Fibroblast of lung (primary cell): ENCODE measurements around the gene IGF1. TPM values are rescaled to one million over a fixed set of nuclear protein-coding genes. Genes with fewer than 3 reads are reported as not detected.

Experiments used
- DNase-seq, 2 donors: peaks; one replicate each; pipeline versions ENCODE4 v3.0.0 to v3.0.0-alpha.2; 2010; ENCODE audit warnings: low read depth in 2 of 2
- H2AFZ ChIP-seq: 2 replicates; pipeline ENCODE4 v1.5.1; 2012; ENCODE audit warnings: low read length, control low read depth, inconsistent platforms
- H3K27ac ChIP-seq: 2 replicates; pipeline ENCODE4 v1.5.1; 2011; ENCODE audit warnings: low read length, control low read depth; ENCODE audit not compliant: insufficient read depth
- H3K27me3 ChIP-seq: 2 replicates; pipeline ENCODE4 v1.5.1; 2011; ENCODE audit warnings: mild to moderate bottlenecking, low read length; ENCODE audit not compliant: control insufficient read depth, insufficient read depth
- H3K36me3 ChIP-seq: 2 replicates; pipeline ENCODE4 v1.5.1; 2011; ENCODE audit warnings: low read length; ENCODE audit not compliant: control insufficient read depth, insufficient read depth
- H3K4me1 ChIP-seq: 2 replicates; pipeline ENCODE4 v1.5.1; 2011; ENCODE audit warnings: low read length; ENCODE audit not compliant: control insufficient read depth, insufficient read depth; ENCODE audit errors: extremely low read depth
- H3K4me2 ChIP-seq: 2 replicates; pipeline ENCODE4 v1.5.1; 2011; ENCODE audit warnings: low read length, control low read depth; ENCODE audit not compliant: insufficient read depth; ENCODE audit errors: extremely low read depth
- H3K4me3 ChIP-seq, 4 experiments: fragments of 200-600 bp in 1 of 4; sonication (generic) in 1 of 4; replicated peaks in 1 of 4; 2 replicates each; pipeline ENCODE4 v1.5.1; 2011 to 2016; ENCODE audit warnings: low read length in 4 of 4, low read depth in 3 of 4, mild to moderate bottlenecking in 3 of 4, control low read depth in 2 of 4, inconsistent platforms in 1 of 4, mixed read lengths in 1 of 4; ENCODE audit not compliant: insufficient read depth in 1 of 4; ENCODE audit errors: control extremely low read depth in 1 of 4
- H3K79me2 ChIP-seq: 2 replicates; pipeline ENCODE4 v1.5.1; 2012; ENCODE audit warnings: mild to moderate bottlenecking, low read length, inconsistent platforms; ENCODE audit not compliant: control insufficient read depth, insufficient read depth
- H3K9ac ChIP-seq: 2 replicates; pipeline ENCODE4 v1.5.1; 2011; ENCODE audit warnings: mild to moderate bottlenecking, low read length, control low read depth; ENCODE audit not compliant: insufficient read depth
- H3K9me3 ChIP-seq: 2 replicates; pipeline ENCODE4 v1.5.1; 2012; ENCODE audit warnings: low read depth, low read length; ENCODE audit not compliant: control insufficient read depth, insufficient read depth
- H4K20me1 ChIP-seq: 2 replicates; pipeline ENCODE4 v1.5.1; 2011; ENCODE audit warnings: low read length; ENCODE audit not compliant: control insufficient read depth, insufficient read depth; ENCODE audit errors: extremely low read depth
- EZH2 ChIP-seq: IDR thresholded peaks from 2 replicates; pipeline ENCODE4 v1.5.1; 2012; ENCODE audit warnings: low read length, control low read depth, mild to moderate bottlenecking; ENCODE audit errors: missing control alignments
- polyA plus RNA-seq, 2 donors: library from polyadenylated mRNA; depleted of rRNA in 1 of 2; stranded (reverse) in 1 of 2; unstranded in 1 of 2; fragments of >200 nt; gene quantifications; 2 replicates each; pipeline ENCODE4 v1.2.1, GENCODE V29; 2011 to 2012; ENCODE audit warnings: missing spikeins in 1 of 2
- total RNA-seq: library from RNA; depleted of rRNA; stranded (reverse); fragments of >200 nt; gene quantifications from 2 replicates; pipeline ENCODE4 v1.2.1, GENCODE V29; 2014
- TF ChIP-seq, protein P1 (sequence below), 2 donors: IDR thresholded peaks in 1 of 2; conservative IDR thresholded peaks in 1 of 2; 1 replicate in 1 of 2; 2 replicates in 1 of 2; pipeline ENCODE4 v1.5.1; 2011 to 2012; ENCODE audit warnings: low read length in 2 of 2, control low read depth in 1 of 2, inconsistent platforms in 1 of 2, low read depth in 1 of 2, mild to moderate bottlenecking in 1 of 2

IGF1 gene
- total and polyA plus RNA-seq, 2 donors (not counting 1 experiment from before 2014, with no cell fraction given), result 0.05 to 0.83 TPM

DNA sequence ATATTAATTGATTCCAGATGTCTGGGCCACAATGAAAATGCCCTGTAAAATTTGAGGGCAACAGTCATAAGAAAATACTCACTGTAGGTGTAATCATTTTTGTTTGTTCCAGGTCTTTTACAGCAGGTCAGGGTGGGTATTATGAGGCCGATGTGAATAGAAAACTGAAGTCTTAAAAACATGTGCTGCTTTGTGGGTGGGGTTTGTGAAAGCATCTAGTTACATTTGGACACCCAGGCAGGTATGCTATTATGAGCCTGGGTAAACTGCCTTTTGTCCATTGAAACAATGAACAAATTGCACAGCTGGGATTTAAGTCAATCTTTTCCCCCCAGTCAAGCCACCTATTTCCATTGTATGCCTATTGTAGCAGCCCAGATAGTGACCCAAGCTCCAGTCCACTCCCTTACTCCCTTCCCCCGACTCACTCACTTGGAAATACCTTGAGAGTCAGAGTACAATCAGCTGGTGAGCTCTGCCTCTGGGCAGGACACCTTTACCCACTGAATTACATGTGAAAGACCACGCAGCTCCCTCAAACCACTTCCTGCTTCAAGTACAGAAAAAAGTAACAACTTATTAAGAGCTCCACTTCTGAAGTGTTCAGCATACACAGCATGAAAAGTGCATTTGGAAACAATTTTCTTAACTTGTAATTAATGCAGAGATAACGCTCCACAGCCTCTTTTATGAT lies 1.8 kb downstream of the IGF1 start:
- no peak overlapping the region for H2AFZ ChIP-seq
- H3K4me3 ChIP-seq, result peak overlapping the region in 1 of 4 experiments; percentile 36
- no peaks in the 10 kb centered on the region for H3K27me3 ChIP-seq
- H3K4me2 ChIP-seq, result no peak overlapping the region
- H3K36me3 ChIP-seq, result no peaks in the 10 kb centered on the region
- no peaks in the 10 kb centered on the region for H3K79me2 ChIP-seq
- no peaks in the 10 kb centered on the region for H3K9me3 ChIP-seq
- DNase-seq, result peak in 1 of 2 donors; percentile 41
- H3K4me1 ChIP-seq, result no peaks in the 10 kb centered on the region
- no peak overlapping the region for H3K9ac ChIP-seq
- H3K27ac ChIP-seq, result no peak overlapping the region
- TF ChIP-seq, protein P1, sequence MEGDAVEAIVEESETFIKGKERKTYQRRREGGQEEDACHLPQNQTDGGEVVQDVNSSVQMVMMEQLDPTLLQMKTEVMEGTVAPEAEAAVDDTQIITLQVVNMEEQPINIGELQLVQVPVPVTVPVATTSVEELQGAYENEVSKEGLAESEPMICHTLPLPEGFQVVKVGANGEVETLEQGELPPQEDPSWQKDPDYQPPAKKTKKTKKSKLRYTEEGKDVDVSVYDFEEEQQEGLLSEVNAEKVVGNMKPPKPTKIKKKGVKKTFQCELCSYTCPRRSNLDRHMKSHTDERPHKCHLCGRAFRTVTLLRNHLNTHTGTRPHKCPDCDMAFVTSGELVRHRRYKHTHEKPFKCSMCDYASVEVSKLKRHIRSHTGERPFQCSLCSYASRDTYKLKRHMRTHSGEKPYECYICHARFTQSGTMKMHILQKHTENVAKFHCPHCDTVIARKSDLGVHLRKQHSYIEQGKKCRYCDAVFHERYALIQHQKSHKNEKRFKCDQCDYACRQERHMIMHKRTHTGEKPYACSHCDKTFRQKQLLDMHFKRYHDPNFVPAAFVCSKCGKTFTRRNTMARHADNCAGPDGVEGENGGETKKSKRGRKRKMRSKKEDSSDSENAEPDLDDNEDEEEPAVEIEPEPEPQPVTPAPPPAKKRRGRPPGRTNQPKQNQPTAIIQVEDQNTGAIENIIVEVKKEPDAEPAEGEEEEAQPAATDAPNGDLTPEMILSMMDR (conservative IDR thresholded peaks at IDR 0.05 in 1 of 2, IDR thresholded peaks at IDR 0.05 in 1 of 2; ENCODE audit: low read depth in 1 of 2, low read length in 2 of 2), result no peak
- no peak for TF ChIP-seq EZH2
- H4K20me1 ChIP-seq, result no peaks in the 10 kb centered on the region

DNA sequence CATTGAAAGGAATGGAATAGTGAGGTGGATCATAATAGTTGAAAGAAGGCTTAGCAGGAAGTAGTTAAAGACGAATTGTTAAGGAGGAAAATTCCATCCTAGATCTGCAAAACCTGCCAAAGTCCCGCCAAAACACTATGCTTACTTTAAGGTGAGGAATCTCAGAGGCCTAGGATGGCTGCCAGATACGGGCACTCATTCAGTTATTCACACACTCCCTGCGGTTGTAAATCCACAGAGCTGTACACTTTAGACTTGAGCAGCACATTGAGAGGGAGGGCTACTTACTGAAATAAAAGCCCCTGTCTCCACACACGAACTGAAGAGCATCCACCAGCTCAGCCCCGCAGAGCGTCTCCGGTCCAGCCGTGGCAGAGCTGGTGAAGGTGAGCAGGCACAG lies 5.0 kb downstream of the IGF1 start:
- Histone ChIP-seq H3K4me3 (no peak overlapping the region), H3K79me2 (no peaks in the 10 kb centered on the region), H2AFZ (no peak overlapping the region), H4K20me1 (no peaks in the 10 kb centered on the region), H3K36me3 (no peaks in the 10 kb centered on the region), H3K27me3 (no peaks in the 10 kb centered on the region), H3K27ac (no peak overlapping the region), H3K9me3 (no peaks in the 10 kb centered on the region), H3K9ac (no peak overlapping the region), H3K4me2 (no peak overlapping the region), H3K4me1 (no peaks in the 10 kb centered on the region)
- TF ChIP-seq, protein P1 (conservative IDR thresholded peaks at IDR 0.05 in 1 of 2, IDR thresholded peaks at IDR 0.05 in 1 of 2; ENCODE audit: low read depth in 1 of 2, low read length in 2 of 2), result no peak
- TF ChIP-seq EZH2, result no peak
- DNase-seq, result peak in 1 of 2 donors; percentile 42

DNA sequence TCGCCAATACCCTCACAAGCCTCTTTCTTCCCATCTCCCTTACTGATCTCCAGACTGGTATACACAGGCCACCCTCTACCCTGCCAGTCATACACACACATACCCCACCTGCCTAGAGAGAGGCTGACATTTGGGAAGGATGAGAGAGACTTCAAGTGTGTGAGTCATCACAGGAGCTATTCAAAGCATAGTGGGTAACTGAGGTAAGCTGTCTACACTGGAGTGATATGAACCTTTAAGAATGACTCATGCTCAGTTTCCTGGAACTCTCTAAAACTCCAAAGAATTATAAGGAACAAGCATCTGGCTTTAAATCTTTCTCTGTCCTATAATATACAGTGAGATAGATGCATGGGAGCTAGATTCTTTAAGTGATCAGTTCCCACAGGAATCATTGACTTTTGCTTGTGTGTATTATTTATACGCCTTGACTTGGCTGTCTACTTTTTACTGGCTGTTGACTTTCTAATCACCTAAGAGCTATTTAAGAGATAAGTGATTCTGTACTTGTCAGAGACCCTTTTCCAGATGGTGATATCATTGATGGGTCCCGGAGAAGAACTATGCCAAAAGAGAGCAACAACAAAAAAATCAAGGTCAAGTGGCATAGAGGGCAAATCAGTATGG lies 5.8 kb downstream of the IGF1 start:
- peak in 1 of 2 donors; percentile 89 for DNase-seq
- Histone ChIP-seq H3K9ac (no peak overlapping the region), H3K79me2 (no peaks in the 10 kb centered on the region), H3K4me1 (no peaks in the 10 kb centered on the region), H4K20me1 (no peaks in the 10 kb centered on the region), H3K27me3 (no peaks in the 10 kb centered on the region), H2AFZ (no peak overlapping the region), H3K27ac (no peak overlapping the region), H3K9me3 (no peaks in the 10 kb centered on the region), H3K4me2 (no peak overlapping the region), H3K36me3 (no peaks in the 10 kb centered on the region), H3K4me3 (no peak overlapping the region)
- TF ChIP-seq EZH2, result no peak
- TF ChIP-seq, protein P1 (conservative IDR thresholded peaks at IDR 0.05 in 1 of 2, IDR thresholded peaks at IDR 0.05 in 1 of 2; ENCODE audit: low read depth in 1 of 2, low read length in 2 of 2), result no peak
